Activated B cell treated with CpG ODN at 0.5 μM for 24 hours (primary cell): ENCODE results near the gene HS2ST1. TPM values are rescaled to one million over a fixed set of nuclear protein-coding genes. Genes with fewer than 3 reads are reported as not detected.
"Not testable (repeated sequence)": the region's sequence is repeated elsewhere in the genome, so short reads cannot be mapped to it uniquely, and the experiment has no call there.

Experiments used
- ATAC-seq: fragments of 200-7000 bp; cut with Tn5 transposase; one replicate; pipeline ENCODE4 v1.10.0; 2021; ENCODE audit warnings: low read depth, mild to moderate bottlenecking, moderate library complexity
- CTCF ChIA-PET: fragments of 350-600 bp; sonication (Branson Sonifier 250); formaldehyde crosslinking; loops from one replicate; lab custom pipeline; 2021; ENCODE audit warnings: antibody characterized with exemption; lab: Charles Lee
- POLR2A ChIA-PET: fragments of 350-600 bp; sonication (Branson Sonifier 250); formaldehyde crosslinking; loops from one replicate; lab custom pipeline; 2021; ENCODE audit warnings: antibody characterized with exemption; lab: Charles Lee
- DNase-seq: peaks from one replicate; pipeline ENCODE4 v3.0.0; 2022
- H3K27ac Mint-ChIP-seq: one replicate; pipeline ENCODE4 v1.8.0; 2020; ENCODE audit warnings: mixed read lengths
- H3K27me3 Mint-ChIP-seq: one replicate; pipeline ENCODE4 v1.8.0; 2021; ENCODE audit warnings: mixed read lengths
- H3K36me3 Mint-ChIP-seq: one replicate; pipeline ENCODE4 v1.8.0; 2021; ENCODE audit warnings: low read depth, mixed read lengths
- H3K4me1 Mint-ChIP-seq: one replicate; pipeline ENCODE4 v1.8.0; 2021; ENCODE audit warnings: mixed read lengths
- H3K4me3 Mint-ChIP-seq: one replicate; pipeline ENCODE4 v1.8.0; 2020; ENCODE audit warnings: mild to moderate bottlenecking, mixed read lengths
- H3K9me3 Mint-ChIP-seq: one replicate; pipeline ENCODE4 v1.8.0; 2020; ENCODE audit warnings: mixed read lengths
- intact Hi-C: fragments of 100-400 bp; cut with micrococcal nuclease; formaldehyde crosslinking; loops from one replicate; pipeline ENCODE4 v1.15.1; 2024
- total RNA-seq: library from RNA; stranded (reverse); gene quantifications from 2 replicates; pipeline ENCODE4 v1.2.3, GENCODE V29; 2022
- TF ChIP-seq, protein P1 (sequence below): fragments of 200-600 bp; IDR thresholded peaks from one replicate; pipeline ENCODE4 v1.8.0; 2022; ENCODE audit warnings: antibody characterized with exemption, mild to moderate bottlenecking

The HS2ST1 gene
- total RNA-seq, 1 donor from 2014 or later, result 24.2 TPM

- peaks cover 6% of the 10 kb centered on the region for H3K9me3 Mint-ChIP-seq
- ChIA-PET POLR2A (no interaction called here), CTCF (no interaction called here)
- intact Hi-C loops, result loop anchor here (5.0 kb wide), 1 partner anchor 359 kb away; the partner anchor contains the start of gene SH3GLB1
- H3K36me3 Mint-ChIP-seq, result peaks cover 4% of the 10 kb centered on the region
- H3K27ac Mint-ChIP-seq, result peak overlapping the region; percentile 90
- no peaks in the 10 kb centered on the region for H3K27me3 Mint-ChIP-seq
- H3K4me1 Mint-ChIP-seq, result peaks cover 87% of the 10 kb centered on the region
- peak overlapping the region; percentile 47 for H3K4me3 Mint-ChIP-seq
- ATAC-seq, result peak; percentile 18
- no peak for DNase-seq
- TF ChIP-seq, protein P1, sequence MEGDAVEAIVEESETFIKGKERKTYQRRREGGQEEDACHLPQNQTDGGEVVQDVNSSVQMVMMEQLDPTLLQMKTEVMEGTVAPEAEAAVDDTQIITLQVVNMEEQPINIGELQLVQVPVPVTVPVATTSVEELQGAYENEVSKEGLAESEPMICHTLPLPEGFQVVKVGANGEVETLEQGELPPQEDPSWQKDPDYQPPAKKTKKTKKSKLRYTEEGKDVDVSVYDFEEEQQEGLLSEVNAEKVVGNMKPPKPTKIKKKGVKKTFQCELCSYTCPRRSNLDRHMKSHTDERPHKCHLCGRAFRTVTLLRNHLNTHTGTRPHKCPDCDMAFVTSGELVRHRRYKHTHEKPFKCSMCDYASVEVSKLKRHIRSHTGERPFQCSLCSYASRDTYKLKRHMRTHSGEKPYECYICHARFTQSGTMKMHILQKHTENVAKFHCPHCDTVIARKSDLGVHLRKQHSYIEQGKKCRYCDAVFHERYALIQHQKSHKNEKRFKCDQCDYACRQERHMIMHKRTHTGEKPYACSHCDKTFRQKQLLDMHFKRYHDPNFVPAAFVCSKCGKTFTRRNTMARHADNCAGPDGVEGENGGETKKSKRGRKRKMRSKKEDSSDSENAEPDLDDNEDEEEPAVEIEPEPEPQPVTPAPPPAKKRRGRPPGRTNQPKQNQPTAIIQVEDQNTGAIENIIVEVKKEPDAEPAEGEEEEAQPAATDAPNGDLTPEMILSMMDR, result no peak
Observed at GRCh38 chr1:87061742-87062156, 147.3 kb downstream of the HS2ST1 start.

GRCh38 chr1:87062687-87063086 lies 148.3 kb downstream of the HS2ST1 start:
- POLR2A ChIA-PET, result no interaction called here
- Mint-ChIP-seq H3K27me3 (no peaks in the 10 kb centered on the region), H3K4me3 (peak overlapping the region; percentile 1), H3K27ac (peak overlapping the region; percentile 90), H3K9me3 (peaks cover 6% of the 10 kb centered on the region), H3K36me3 (peaks cover 4% of the 10 kb centered on the region), H3K4me1 (peaks cover 85% of the 10 kb centered on the region)
- TF ChIP-seq, protein P1, result no peak
- no peak for DNase-seq
- CTCF ChIA-PET, result interaction anchor here (1.0 to 4.0 kb wide), 2 partner anchors 21 to 229 kb away, joined by 3 to 17 read pairs; no protein-coding TSS in a partner anchor
- intact Hi-C loops, result loop anchor here (5.0 kb wide), 1 partner anchor 360 kb away; the partner anchor contains the start of gene SH3GLB1
- no peak for ATAC-seq

GRCh38 chr1:87064309-87064708 lies 149.9 kb downstream of the HS2ST1 start:
- Mint-ChIP-seq H3K4me3 (no peak overlapping the region), H3K36me3 (peaks cover 4% of the 10 kb centered on the region), H3K4me1 (peaks cover 78% of the 10 kb centered on the region), H3K9me3 (peaks cover 6% of the 10 kb centered on the region), H3K27me3 (no peaks in the 10 kb centered on the region), H3K27ac (peak overlapping the region; percentile 90)
- ATAC-seq (no peak), DNase-seq (no peak)
- CTCF ChIA-PET, result interaction anchor here (1.4 to 4.0 kb wide), 3 partner anchors 19 to 231 kb away, joined by 3 to 17 read pairs (median 3); no protein-coding TSS in a partner anchor
- TF ChIP-seq, protein P1, result no peak
- POLR2A ChIA-PET, result no interaction called here
- intact Hi-C loops, result loop anchor here (2.0 to 5.0 kb wide), 2 partner anchors 18 to 362 kb away; partner anchors contain the start of gene SH3GLB1

- TF ChIP-seq, protein P1, result no peak
- Mint-ChIP-seq H3K36me3 (peaks cover 4% of the 10 kb centered on the region), H3K4me3 (no peak overlapping the region), H3K27ac (peak overlapping the region; percentile 75), H3K27me3 (no peaks in the 10 kb centered on the region), H3K9me3 (peaks cover 6% of the 10 kb centered on the region), H3K4me1 (peaks cover 71% of the 10 kb centered on the region)
- POLR2A ChIA-PET, result interaction anchor here (0.6 to 1.6 kb wide), 2 partner anchors 10 to 151 kb away, joined by 3 to 4 read pairs; partner anchors contain the start of genes HS2ST1 and SELENOF
- ATAC-seq (no peak), DNase-seq (no peak)
- intact Hi-C loops, result loop anchor here (2.0 to 5.0 kb wide), 2 partner anchors 18 to 363 kb away; partner anchors contain the start of gene SH3GLB1
- CTCF ChIA-PET, result interaction anchor here (1.4 to 4.0 kb wide), 3 partner anchors 18 to 232 kb away, joined by 3 to 17 read pairs (median 3); no protein-coding TSS in a partner anchor
Observed at GRCh38 chr1:87064986-87065385, 150.6 kb downstream of the HS2ST1 start.

DNA sequence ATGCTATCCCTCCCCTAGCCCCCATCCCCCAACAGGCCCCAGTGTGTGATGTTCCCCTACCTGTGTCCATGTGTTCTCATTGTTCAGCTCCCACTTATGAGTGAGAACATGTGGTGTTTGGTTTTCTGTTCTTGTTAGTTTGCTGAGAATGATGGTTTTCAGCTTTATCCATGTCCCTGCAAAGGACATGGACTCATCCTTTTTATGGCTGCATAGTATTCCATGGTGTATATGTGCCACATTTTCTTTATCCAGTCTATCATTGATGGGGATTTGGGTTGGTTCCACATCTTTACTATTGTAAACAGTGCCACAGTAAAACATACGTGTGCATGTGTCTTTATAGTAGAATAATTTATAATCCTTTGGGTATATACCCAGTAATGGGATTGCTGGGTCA lies 152.3 kb downstream of the HS2ST1 start:
- H3K4me3 Mint-ChIP-seq, DNase-seq, H3K27me3 Mint-ChIP-seq, H3K36me3 Mint-ChIP-seq, ATAC-seq, intact Hi-C loops, H3K27ac Mint-ChIP-seq, H3K9me3 Mint-ChIP-seq: not testable (repeated sequence)
- CTCF ChIA-PET, result interaction anchor here (4.0 kb wide), 1 partner anchor 17 kb away, joined by 17 read pairs; no protein-coding TSS in a partner anchor
- peaks cover 59% of the 10 kb centered on the region for H3K4me1 Mint-ChIP-seq
- POLR2A ChIA-PET, result interaction anchor here (1.6 kb wide), 1 partner anchor 153 kb away, joined by 4 read pairs; the partner anchor contains the start of genes HS2ST1 and SELENOF
